HG02938 (cell line): ENCODE data around the gene EVA1C.
A peak's percentile ranks its signal among the peaks of the same experiment; 100 is the strongest.
"Not testable (repeated sequence)": the region's sequence is repeated elsewhere in the genome, so short reads cannot be mapped to it uniquely, and the experiment has no call there.

Source experiments
- ATAC-seq: cut with Tn5 transposase; IDR thresholded peaks from one replicate; pipeline ENCODE4 v1.9.1; 2021; ENCODE audit warnings: mild to moderate bottlenecking, moderate library complexity; ENCODE audit not compliant: unreplicated experiment

EVA1C gene

GRCh38 chr21:32389337-32390015 is 23.0 kb upstream of the EVA1C start:
- ATAC-seq = no peak

GRCh38 chr21:32390537-32391224 is 21.8 kb upstream of the EVA1C start:
- not testable (repeated sequence) for ATAC-seq

GRCh38 chr21:32391755-32392154 is 20.8 kb upstream of the EVA1C start:
- ATAC-seq = no peak

GRCh38 chr21:32392299-32392879 is 20.1 kb upstream of the EVA1C start:
- peak; percentile 29 for ATAC-seq

- ATAC-seq = peak; percentile 89
Observed at GRCh38 chr21:32392880-32393676, 19.4 kb upstream of the EVA1C start, which contains the start of gene URB1. Gene URB1, minus strand, starts transcription at chr21:32393012. Its CDS starts 102 bp downstream, at chr21:32392910.

- ATAC-seq = no peak
Observed at GRCh38 chr21:32393677-32394001, 18.9 kb upstream of the EVA1C start.

- no peak for ATAC-seq
Observed at GRCh38 chr21:32403201-32403777, 9.2 kb upstream of the EVA1C start.

- ATAC-seq = no peak
Observed at GRCh38 chr21:32406405-32406804, 6.1 kb upstream of the EVA1C start.

- ATAC-seq = no peak
Observed at GRCh38 chr21:32410291-32410690, 2.2 kb upstream of the EVA1C start.

GRCh38 chr21:32410916-32411315 is 1.6 kb upstream of the EVA1C start:
- ATAC-seq = no peak

- ATAC-seq = no peak
Observed at GRCh38 chr21:32411350-32412161, 950 bp upstream of the EVA1C start.

- ATAC-seq = no peak
Observed at GRCh38 chr21:32413015-32413504, 554 bp downstream of the EVA1C start.

- no peak for ATAC-seq
Observed at GRCh38 chr21:32413697-32414578, 1.4 kb downstream of the EVA1C start.

- no peak for ATAC-seq
Observed at GRCh38 chr21:32414579-32415358, 2.3 kb downstream of the EVA1C start.

GRCh38 chr21:32415451-32416398 is 3.2 kb downstream of the EVA1C start:
- ATAC-seq = no peak

GRCh38 chr21:32418146-32418545 is 5.6 kb downstream of the EVA1C start:
- ATAC-seq = no peak

- no peak for ATAC-seq
Observed at GRCh38 chr21:32422064-32422463, 9.6 kb downstream of the EVA1C start.
